ENCODE data around the gene GRM1.

Gene GRM1

DNA sequence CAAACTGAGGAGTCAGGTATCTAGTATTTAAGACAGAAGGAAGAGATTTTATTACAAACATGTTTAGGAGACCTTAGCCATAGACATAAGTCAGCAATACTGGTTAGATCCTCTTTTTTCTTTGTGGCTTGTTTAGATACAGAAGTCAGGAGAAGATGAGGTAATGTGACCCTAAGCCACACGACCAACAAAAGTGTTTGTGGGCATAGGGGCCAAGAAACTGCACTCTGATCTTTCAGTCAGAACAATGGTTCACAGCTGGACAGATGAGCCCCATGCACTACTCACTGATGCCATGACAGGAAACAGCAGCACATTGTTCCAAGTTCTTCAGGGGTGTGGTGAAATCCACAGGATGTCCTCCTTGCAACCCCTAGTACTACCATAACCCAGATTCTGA, 276.2 kb downstream of the GRM1 start:
- H3K4me1 ChIP-seq = peaks cover 12% of the 10 kb centered on the region
- DNase-seq (ENCODE audit: low spot score in 2 of 2) = no peak
- H3K27me3 ChIP-seq (ENCODE audit: low read depth) = no peaks in the 10 kb centered on the region
- no peaks in the 10 kb centered on the region for H3K9me3 ChIP-seq
- in situ Hi-C loops (cut with MboI; ENCODE audit: low sequenced_read_pairs) = no loop called here
- no peak overlapping the region for H3K4me3 ChIP-seq
- H3K36me3 ChIP-seq (replicated peaks) = no peaks in the 10 kb centered on the region

DNA sequence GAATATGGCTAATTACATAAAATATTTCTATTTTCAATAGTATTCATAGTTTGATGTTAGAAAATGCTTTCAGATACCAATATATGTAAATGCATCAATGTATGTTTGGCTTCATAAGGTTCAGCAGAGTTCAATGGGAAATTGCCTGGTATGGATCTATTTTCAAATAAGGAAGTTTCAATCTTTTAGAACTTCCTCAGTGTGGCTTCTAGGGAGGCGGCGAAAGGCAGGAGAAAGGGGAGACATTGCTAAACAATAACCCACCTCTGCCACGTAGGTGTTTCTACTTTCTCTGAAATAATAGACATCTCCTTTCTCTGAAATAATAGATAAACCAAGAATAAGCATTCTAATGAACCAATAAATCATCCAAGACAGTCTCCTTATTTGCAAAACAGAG, 277.1 kb downstream of the GRM1 start:
- Histone ChIP-seq H3K4me3 (no peak overlapping the region), H3K9me3 (no peaks in the 10 kb centered on the region), H3K27me3 (ENCODE audit: low read depth) (no peaks in the 10 kb centered on the region), H3K36me3 (replicated peaks) (no peaks in the 10 kb centered on the region), H3K4me1 (peaks cover 11% of the 10 kb centered on the region)
- DNase-seq (ENCODE audit: low spot score in 2 of 2) = no peak
- in situ Hi-C loops (cut with MboI; ENCODE audit: low sequenced_read_pairs) = no loop called here

DNA sequence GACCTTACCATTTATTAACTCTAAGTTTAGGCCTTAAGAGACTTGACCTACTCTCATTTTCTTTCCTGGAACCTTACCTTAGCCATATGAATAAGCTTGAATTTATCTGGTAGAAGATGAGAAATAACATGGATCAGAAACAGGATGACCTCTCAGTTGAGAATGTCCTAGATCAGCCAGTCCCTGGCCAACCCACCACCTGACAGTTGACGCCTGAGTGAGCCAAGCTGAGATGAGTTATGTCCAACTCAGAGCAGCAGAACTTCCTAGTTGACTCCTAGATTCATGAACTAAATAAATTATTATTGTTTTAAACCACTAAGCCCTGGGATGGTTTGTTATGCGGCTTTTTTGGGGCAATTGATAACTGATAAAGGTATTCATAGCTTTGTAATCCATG, 281.8 kb downstream of the GRM1 start:
- Histone ChIP-seq H3K27me3 (ENCODE audit: low read depth) (no peaks in the 10 kb centered on the region), H3K36me3 (replicated peaks) (no peaks in the 10 kb centered on the region), H3K9me3 (no peaks in the 10 kb centered on the region), H3K4me1 (peaks cover 3% of the 10 kb centered on the region), H3K4me3 (no peak overlapping the region)
- in situ Hi-C loops (cut with MboI; ENCODE audit: low sequenced_read_pairs) = no loop called here
- DNase-seq (ENCODE audit: low spot score in 2 of 2) = no peak

DNA sequence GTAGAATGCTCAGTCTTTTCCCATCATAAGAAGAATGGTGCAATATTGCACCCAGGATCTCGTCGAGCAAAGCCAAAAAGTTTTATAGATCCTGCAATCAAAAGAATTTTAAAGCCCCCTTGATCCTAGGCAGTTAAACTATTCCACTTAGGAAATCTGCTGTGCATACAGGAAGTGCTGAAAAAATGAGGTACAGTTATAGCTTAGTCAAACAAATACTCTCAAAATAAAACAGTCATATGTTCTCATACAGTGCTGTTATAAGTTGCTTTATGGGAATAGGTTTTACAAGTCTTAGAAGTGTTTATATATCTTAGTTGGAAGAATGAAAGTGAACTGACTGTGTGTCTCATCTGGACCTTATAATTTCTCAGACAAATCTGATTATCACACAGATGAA, 282.2 kb downstream of the GRM1 start:
- DNase-seq (ENCODE audit: low spot score in 2 of 2) = no peak
- H3K4me3 ChIP-seq = no peak overlapping the region
- no peaks in the 10 kb centered on the region for H3K36me3 ChIP-seq (replicated peaks)
- in situ Hi-C loops (cut with MboI; ENCODE audit: low sequenced_read_pairs) = no loop called here
- H3K27me3 ChIP-seq (ENCODE audit: low read depth) = no peaks in the 10 kb centered on the region
- H3K4me1 ChIP-seq = peaks cover 6% of the 10 kb centered on the region
- H3K9me3 ChIP-seq = no peaks in the 10 kb centered on the region

DNA sequence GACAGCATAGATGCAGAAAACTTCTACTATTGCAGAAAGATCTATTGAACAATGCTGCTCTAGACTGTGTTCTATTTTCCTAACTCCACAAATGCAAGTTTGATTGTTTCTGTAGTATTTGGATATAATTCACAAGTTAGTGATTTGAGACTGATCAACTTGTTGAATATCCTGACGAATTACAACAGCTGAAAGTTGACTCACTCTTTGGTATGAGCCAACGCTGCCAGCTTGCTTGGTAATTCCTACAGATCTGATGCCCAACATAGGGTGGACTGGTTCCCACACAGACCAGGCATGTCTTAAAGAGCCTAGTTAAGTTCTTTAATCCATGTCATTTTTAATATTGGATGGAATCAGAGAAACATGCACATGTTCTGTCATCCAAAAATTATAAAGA, 283.7 kb downstream of the GRM1 start:
- no peak for DNase-seq (ENCODE audit: low spot score in 2 of 2)
- no peaks in the 10 kb centered on the region for H3K36me3 ChIP-seq (replicated peaks)
- peaks cover 6% of the 10 kb centered on the region for H3K4me1 ChIP-seq
- in situ Hi-C loops (cut with MboI; ENCODE audit: low sequenced_read_pairs) = no loop called here
- H3K27me3 ChIP-seq (ENCODE audit: low read depth) = no peaks in the 10 kb centered on the region
- no peaks in the 10 kb centered on the region for H3K9me3 ChIP-seq
- no peak overlapping the region for H3K4me3 ChIP-seq

DNA sequence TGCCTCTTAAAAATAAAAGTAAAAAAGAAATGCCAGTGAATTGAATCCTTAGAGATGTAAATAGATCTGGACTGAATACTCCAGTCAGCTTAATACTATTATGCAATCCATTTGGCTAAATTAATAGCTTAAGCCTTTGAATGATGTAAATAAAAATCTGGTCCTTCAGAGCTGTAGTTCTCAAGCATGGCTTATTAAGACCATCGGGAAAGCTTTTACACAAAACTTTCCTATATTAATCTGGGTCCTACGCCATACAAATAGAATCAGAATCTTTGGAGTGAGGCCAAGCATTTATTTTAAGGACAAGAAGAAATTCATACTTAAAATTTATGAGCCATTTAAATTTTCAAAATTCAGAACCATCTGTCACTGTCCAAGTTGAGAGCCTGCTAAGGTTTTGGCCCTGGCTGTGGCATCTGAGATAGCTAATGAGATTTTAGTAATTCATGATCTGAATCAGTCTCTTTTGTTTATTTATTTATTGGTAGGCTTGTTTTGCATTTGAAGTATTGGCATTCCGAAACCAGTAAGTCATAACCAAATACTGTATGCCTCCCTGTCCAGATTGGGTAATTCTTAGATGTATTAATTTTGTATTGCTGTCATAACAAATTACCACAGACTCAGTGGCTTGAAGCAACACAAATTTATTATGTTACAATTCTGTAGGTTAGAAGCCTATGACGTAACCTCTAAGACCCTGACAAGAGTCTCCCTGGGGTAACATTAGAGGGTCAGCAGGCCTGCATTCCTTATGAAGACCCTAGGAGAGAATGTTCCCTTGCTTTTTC, 286.7 kb downstream of the GRM1 start:
- no peaks in the 10 kb centered on the region for H3K36me3 ChIP-seq (replicated peaks)
- no peaks in the 10 kb centered on the region for H3K9me3 ChIP-seq
- in situ Hi-C loops (cut with MboI; ENCODE audit: low sequenced_read_pairs) = no loop called here
- H3K4me1 ChIP-seq = peaks cover 6% of the 10 kb centered on the region
- H3K4me3 ChIP-seq = no peak overlapping the region
- DNase-seq (ENCODE audit: low spot score in 2 of 2) = peak in 1 of 2 experiments; percentile 60
- H3K27me3 ChIP-seq (ENCODE audit: low read depth) = no peaks in the 10 kb centered on the region

DNA sequence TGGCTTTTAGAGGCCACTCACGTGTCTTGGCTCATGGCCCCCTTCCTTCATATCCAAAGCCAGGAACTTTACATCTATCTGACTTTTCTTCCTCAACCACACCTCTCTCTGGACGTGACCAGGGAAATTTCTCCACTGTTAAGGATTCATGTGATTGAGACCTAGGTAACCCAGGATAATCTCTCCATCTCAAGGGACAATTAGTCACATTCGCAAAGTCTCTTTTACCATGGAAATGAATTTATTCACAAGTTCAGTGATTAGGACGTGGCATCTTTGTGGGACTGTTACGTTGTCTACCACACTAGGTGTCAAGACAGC, 287.3 kb downstream of the GRM1 start:
- in situ Hi-C loops (cut with MboI; ENCODE audit: low sequenced_read_pairs) = no loop called here
- no peak overlapping the region for H3K4me3 ChIP-seq
- no peaks in the 10 kb centered on the region for H3K27me3 ChIP-seq (ENCODE audit: low read depth)
- H3K36me3 ChIP-seq (replicated peaks) = no peaks in the 10 kb centered on the region
- no peaks in the 10 kb centered on the region for H3K9me3 ChIP-seq
- peaks cover 6% of the 10 kb centered on the region for H3K4me1 ChIP-seq
- no peak for DNase-seq (ENCODE audit: low spot score in 2 of 2)

DNA sequence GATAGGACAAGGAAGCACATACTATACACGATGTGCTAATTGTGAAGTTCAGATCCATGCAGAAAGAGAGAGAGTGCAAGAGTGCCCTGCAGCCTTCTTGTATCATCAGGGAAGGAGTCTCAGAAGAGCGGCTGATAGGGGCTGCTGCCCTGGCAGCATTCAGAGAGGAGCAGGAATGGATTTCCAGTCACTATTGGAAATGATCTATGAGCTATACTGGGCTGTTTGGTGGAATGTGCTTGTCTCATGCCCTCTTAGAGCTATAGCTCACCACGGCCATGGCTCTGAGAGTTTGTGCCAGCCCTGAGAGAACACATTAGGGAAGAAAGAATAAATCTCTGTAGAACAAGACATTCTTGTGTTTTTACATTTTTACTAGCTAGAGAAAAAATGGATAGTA, 302.2 kb downstream of the GRM1 start:
- Histone ChIP-seq H3K4me1 (no peaks in the 10 kb centered on the region), H3K4me3 (no peak overlapping the region), H3K9me3 (no peaks in the 10 kb centered on the region), H3K36me3 (replicated peaks) (no peaks in the 10 kb centered on the region), H3K27me3 (ENCODE audit: low read depth) (no peaks in the 10 kb centered on the region)
- in situ Hi-C loops (cut with MboI; ENCODE audit: low sequenced_read_pairs) = no loop called here
- DNase-seq (ENCODE audit: low spot score in 2 of 2) = no peak

DNA sequence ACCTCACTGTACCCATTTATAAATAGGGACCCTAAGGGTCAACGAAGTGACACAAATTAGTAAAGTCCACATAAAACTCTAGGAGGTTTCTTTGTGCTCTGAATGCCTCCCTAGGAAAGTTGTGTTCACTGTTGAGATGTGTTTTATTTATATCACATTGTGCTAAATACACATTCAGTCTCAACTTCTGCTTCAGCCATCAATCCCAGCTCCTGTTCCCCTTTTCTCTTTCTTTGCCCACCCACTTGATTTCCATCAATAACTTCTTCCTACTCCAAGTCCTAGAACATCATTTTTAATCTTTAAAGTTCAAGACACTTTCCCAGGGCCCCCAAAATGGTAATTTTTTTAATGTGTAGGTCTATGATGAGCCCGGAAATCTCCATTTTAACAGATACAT, 306.5 kb downstream of the GRM1 start:
- no peak for DNase-seq (ENCODE audit: low spot score in 2 of 2)
- no peak overlapping the region for H3K4me3 ChIP-seq
- in situ Hi-C loops (cut with MboI; ENCODE audit: low sequenced_read_pairs) = no loop called here
- H3K27me3 ChIP-seq (ENCODE audit: low read depth) = no peaks in the 10 kb centered on the region
- H3K9me3 ChIP-seq = no peaks in the 10 kb centered on the region
- no peaks in the 10 kb centered on the region for H3K4me1 ChIP-seq
- H3K36me3 ChIP-seq (replicated peaks) = no peaks in the 10 kb centered on the region

DNA sequence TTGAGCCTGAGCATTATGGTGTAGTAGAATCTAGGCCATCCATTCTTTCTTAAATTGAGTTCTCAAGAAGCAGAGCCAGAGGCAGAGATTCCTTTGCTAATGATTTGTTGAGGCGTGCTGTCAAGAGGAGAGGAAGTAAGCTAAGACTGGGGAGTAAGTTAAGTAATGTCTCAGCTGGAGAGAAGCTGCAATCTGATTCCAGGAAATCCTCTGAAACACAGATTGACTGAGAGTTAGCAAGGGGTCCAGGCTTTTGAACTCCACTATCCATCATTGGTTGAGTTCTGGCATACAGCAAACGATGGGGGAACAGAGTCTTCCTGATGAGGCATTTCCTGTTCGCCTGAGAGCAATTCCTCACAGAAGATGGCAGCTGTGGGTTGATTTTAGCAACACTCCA, 307.3 kb downstream of the GRM1 start:
- no peak for DNase-seq (ENCODE audit: low spot score in 2 of 2)
- H3K27me3 ChIP-seq (ENCODE audit: low read depth) = no peaks in the 10 kb centered on the region
- in situ Hi-C loops (cut with MboI; ENCODE audit: low sequenced_read_pairs) = no loop called here
- no peak overlapping the region for H3K4me3 ChIP-seq
- H3K36me3 ChIP-seq (replicated peaks) = no peaks in the 10 kb centered on the region
- H3K4me1 ChIP-seq = no peaks in the 10 kb centered on the region
- H3K9me3 ChIP-seq = no peaks in the 10 kb centered on the region

DNA sequence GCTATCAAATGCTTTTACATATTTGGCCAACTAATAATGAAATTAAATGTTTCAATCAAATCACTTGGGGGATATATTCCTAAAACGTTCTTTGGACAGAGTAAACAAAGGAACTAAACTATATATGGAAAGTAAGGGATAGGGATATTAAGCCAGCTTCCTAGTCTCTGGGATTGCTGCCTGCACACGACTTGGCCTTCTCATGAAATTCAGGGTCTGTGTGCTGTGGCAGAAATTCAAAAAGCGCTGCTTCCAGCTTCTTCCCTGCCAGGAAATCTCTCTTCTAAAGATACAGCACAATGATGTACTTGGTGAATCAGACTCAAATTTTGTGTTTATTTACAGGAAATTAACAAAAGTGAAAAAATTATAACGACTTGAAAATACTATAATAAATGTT, 308.5 kb downstream of the GRM1 start:
- H3K4me3 ChIP-seq = no peak overlapping the region
- no peak for DNase-seq (ENCODE audit: low spot score in 2 of 2)
- H3K36me3 ChIP-seq (replicated peaks) = no peaks in the 10 kb centered on the region
- H3K27me3 ChIP-seq (ENCODE audit: low read depth) = no peaks in the 10 kb centered on the region
- H3K4me1 ChIP-seq = no peaks in the 10 kb centered on the region
- in situ Hi-C loops (cut with MboI; ENCODE audit: low sequenced_read_pairs) = no loop called here
- H3K9me3 ChIP-seq = no peaks in the 10 kb centered on the region

DNA sequence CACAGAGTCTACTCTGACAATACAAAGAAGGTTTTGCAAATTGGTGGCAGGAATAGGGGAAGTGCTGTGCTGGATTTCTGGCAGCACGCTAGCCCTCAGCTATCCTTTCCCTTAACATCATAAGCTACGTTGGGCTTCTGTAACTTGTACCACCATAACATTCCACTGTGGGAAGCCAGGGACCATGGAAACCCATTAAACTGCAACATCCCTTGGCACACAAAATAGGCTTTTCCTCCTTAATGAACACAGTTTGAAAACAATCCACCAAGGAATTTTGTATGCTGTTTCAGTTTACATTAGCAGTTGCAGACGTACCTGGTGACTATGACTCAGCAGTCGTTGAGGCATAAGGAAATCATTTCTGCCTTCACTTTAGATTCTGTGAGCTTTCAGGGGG, 310.9 kb downstream of the GRM1 start:
- no peaks in the 10 kb centered on the region for H3K27me3 ChIP-seq (ENCODE audit: low read depth)
- no peaks in the 10 kb centered on the region for H3K9me3 ChIP-seq
- no peak for DNase-seq (ENCODE audit: low spot score in 2 of 2)
- H3K4me3 ChIP-seq = no peak overlapping the region
- in situ Hi-C loops (cut with MboI; ENCODE audit: low sequenced_read_pairs) = no loop called here
- H3K36me3 ChIP-seq (replicated peaks) = no peaks in the 10 kb centered on the region
- H3K4me1 ChIP-seq = no peaks in the 10 kb centered on the region

DNA sequence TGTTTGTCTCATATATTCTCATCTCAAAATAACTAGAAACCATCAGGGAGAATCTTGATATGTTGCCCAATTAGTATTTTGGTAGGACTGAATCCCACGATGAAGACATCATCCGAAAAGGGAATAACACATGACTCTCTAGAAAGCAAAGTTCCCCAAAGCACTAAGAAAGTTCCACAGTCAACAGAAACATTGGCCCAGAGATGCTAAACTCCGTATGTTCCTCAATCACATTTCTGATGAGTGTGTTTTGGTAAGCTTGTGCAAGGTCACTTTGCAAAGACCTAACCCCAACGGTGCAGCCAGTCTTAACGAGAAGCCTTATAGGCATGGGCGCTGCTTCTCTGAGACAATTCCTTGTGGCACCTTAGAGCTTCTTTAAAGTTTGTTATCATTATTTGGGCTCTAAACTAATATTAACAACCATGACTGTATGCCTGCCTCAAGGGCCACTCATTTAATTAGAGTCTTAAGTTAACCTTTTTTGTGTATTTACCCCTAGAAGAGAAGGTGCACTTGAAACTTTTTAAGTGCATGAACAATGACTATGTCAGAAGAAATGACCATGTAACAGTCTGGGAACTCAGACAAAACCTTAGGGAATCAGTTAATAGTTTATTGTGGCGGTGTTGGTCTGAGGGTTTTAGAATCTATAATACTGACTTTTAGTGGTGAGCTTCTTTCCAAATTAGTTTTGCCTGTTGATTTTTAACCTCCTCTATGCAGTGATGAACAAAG, 312.8 kb downstream of the GRM1 start:
- H3K4me1 ChIP-seq = peaks cover 4% of the 10 kb centered on the region; the same call in 1 of the 2 replicates
- no peaks in the 10 kb centered on the region for H3K36me3 ChIP-seq (replicated peaks)
- no peak for DNase-seq (ENCODE audit: low spot score in 2 of 2)
- H3K9me3 ChIP-seq = no peaks in the 10 kb centered on the region
- no peaks in the 10 kb centered on the region for H3K27me3 ChIP-seq (ENCODE audit: low read depth)
- in situ Hi-C loops (cut with MboI; ENCODE audit: low sequenced_read_pairs) = no loop called here
- no peak overlapping the region for H3K4me3 ChIP-seq

DNA sequence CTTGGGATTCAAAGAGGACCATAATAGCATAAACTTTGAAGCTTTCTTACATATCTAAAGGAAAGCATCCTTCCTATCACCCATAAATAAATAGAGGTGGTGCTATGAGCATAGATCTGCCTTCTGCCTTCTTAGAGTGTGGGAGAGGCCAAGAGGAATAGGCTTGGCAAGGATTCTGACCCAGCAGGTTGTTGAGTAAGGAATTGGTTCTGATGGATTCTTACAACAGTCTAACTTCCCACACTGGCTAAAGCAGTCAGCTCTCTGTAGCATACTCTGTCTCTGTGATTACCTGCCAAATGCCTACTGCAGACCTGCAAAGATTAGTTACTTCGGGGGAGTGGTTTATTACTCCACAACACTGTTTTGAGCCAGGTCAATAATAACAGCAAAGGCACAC, 316.7 kb downstream of the GRM1 start:
- no peak for DNase-seq (ENCODE audit: low spot score in 2 of 2)
- Histone ChIP-seq H3K36me3 (replicated peaks) (no peaks in the 10 kb centered on the region), H3K4me1 (peaks cover 4% of the 10 kb centered on the region; the same call in 1 of the 2 replicates), H3K27me3 (ENCODE audit: low read depth) (no peaks in the 10 kb centered on the region), H3K4me3 (no peak overlapping the region), H3K9me3 (no peaks in the 10 kb centered on the region)
- in situ Hi-C loops (cut with MboI; ENCODE audit: low sequenced_read_pairs) = no loop called here
